K562 (cell line): ENCODE measurements around the gene ADARB2.

Experiments used
- BHLHE40 ChIP-seq: IDR thresholded peaks from 2 replicates; pipeline ENCODE4 v1.6.1; 2011; ENCODE audit warnings: low read length, improper control_type of control experiment
- CTCF ChIP-seq, 3 experiments: IDR thresholded peaks in 2 of 3; conservative IDR thresholded peaks in 1 of 3; 2 replicates each; pipeline ENCODE4 v1.5.1; 2011 to 2012; ENCODE audit warnings: low read length in 3 of 3, mild to moderate bottlenecking in 3 of 3, control low read depth in 2 of 3, improper control_type of control experiment in 1 of 3, inconsistent platforms in 1 of 3, low read depth in 1 of 3, mixed read lengths in 1 of 3, moderate library complexity in 1 of 3; ENCODE audit not compliant: insufficient read depth in 2 of 3
- EP300 ChIP-seq: IDR thresholded peaks from 2 replicates; pipeline ENCODE4 v1.6.1; 2012; ENCODE audit warnings: low read length, improper control_type of control experiment
- MTA2 ChIP-seq: fragments of 450-650 bp; IDR thresholded peaks from 2 replicates; pipeline ENCODE4 v1.6.1; 2016; ENCODE audit warnings: low read depth
- NCOA1 ChIP-seq: fragments of 450-650 bp; IDR thresholded peaks from 2 replicates; pipeline ENCODE4 v1.6.1; 2016; ENCODE audit warnings: low read depth
- NR0B1 ChIP-seq: fragments of 450-650 bp; IDR thresholded peaks from one replicate; pipeline ENCODE4 v1.6.1; 2018; ENCODE audit warnings: mild to moderate bottlenecking, moderate library complexity; ENCODE audit not compliant: partially characterized antibody
- POLR2AphosphoS5 ChIP-seq: IDR thresholded peaks from 2 replicates; pipeline ENCODE4 v1.6.1; 2011; ENCODE audit warnings: mild to moderate bottlenecking, low read depth, low read length, moderate library complexity; ENCODE audit not compliant: control insufficient read depth, insufficient read depth
- RAD21 ChIP-seq, 2 experiments: fragments of 250-450 bp in 1 of 2; fragments of 450-650 bp in 1 of 2; sonication (Bioruptor Pico) in 1 of 2; formaldehyde crosslinking in 1 of 2; IDR thresholded peaks in 1 of 2; conservative IDR thresholded peaks in 1 of 2; 2 replicates each; pipeline versions ENCODE4 v1.4.0 to v1.8.0; 2020 to 2022; ENCODE audit warnings: mild to moderate bottlenecking in 2 of 2, moderate library complexity in 1 of 2
- RCOR1 ChIP-seq, 2 experiments: IDR thresholded peaks; 2 replicates each; pipeline ENCODE4 v1.6.1; 2012; ENCODE audit warnings: low read depth in 2 of 2, low read length in 2 of 2, borderline replicate concordance in 1 of 2, improper control_type of control experiment in 1 of 2
- SP1 ChIP-seq: sonication (generic); formaldehyde crosslinking; IDR thresholded peaks from 2 replicates; pipeline ENCODE4 v1.8.1; 2022; ENCODE audit warnings: mild to moderate bottlenecking, missing genetic modification reagents
- YY1 ChIP-seq, 3 experiments: IDR thresholded peaks; 2 replicates each; pipeline ENCODE4 v1.6.1; 2011; ENCODE audit warnings: low read length in 2 of 3, mild to moderate bottlenecking in 2 of 3, moderate library complexity in 2 of 3, borderline replicate concordance in 1 of 3, control low read depth in 1 of 3, low read depth in 1 of 3; ENCODE audit not compliant: insufficient read depth in 3 of 3, insufficient replicate concordance in 2 of 3, control insufficient read depth in 1 of 3, insufficient read length in 1 of 3; ENCODE audit errors: extremely low read depth in 1 of 3
- ZBTB43 ChIP-seq: sonication (generic); formaldehyde crosslinking; IDR thresholded peaks from 2 replicates; pipeline ENCODE4 v1.8.0; 2023; ENCODE audit warnings: mild to moderate bottlenecking, missing genetic modification reagents
- ZNF668 ChIP-seq: fragments of 250-450 bp; sonication (Bioruptor Pico); IDR thresholded peaks from 2 replicates; pipeline ENCODE4 v1.8.0; 2022; ENCODE audit warnings: mild to moderate bottlenecking, inconsistent platforms

GRCh38 chr10:1642600-1643160 is 94.6 kb downstream of the ADARB2 start:
- TF ChIP-seq POLR2AphosphoS5, result no peak
- no peak for TF ChIP-seq NR0B1
- no peak for TF ChIP-seq CTCF (IDR thresholded peaks at IDR 0.05 in 2 of 3, conservative IDR thresholded peaks at IDR 0.05 in 1 of 3; ENCODE audit: insufficient read depth in 2 of 3, low read depth in 1 of 3, low read length in 3 of 3)
- no peak for TF ChIP-seq YY1 (IDR thresholded peaks at IDR 0.05; ENCODE audit: borderline replicate concordance in 1 of 3, control insufficient read depth in 1 of 3, extremely low read depth in 1 of 3, insufficient read depth in 3 of 3, insufficient read length in 1 of 3, insufficient replicate concordance in 2 of 3, low read depth in 1 of 3, low read length in 2 of 3)
- TF ChIP-seq MTA2, result no peak
- TF ChIP-seq RAD21 (CRISPR knock-in tag; conservative IDR thresholded peaks at IDR 0.05 in 1 of 2, IDR thresholded peaks at IDR 0.05 in 1 of 2), result no peak
- TF ChIP-seq EP300, result no peak
- no peak for TF ChIP-seq RCOR1 (IDR thresholded peaks at IDR 0.05; ENCODE audit: borderline replicate concordance in 1 of 2, low read depth in 2 of 2, low read length in 2 of 2)
- TF ChIP-seq SP1, result no peak
- no peak for TF ChIP-seq ZNF668 (CRISPR knock-in tag)
- TF ChIP-seq BHLHE40, result no peak
- no peak for TF ChIP-seq ZBTB43 (CRISPR knock-in tag)
- TF ChIP-seq NCOA1, result no peak
